ENCODE measurements around the gene PRRG4. TPM values are rescaled to one million over a fixed set of nuclear protein-coding genes. Genes with fewer than 3 reads are reported as not detected.
"Not testable (repeated sequence)": the region's sequence is repeated elsewhere in the genome, so short reads cannot be mapped to it uniquely, and the experiment has no call there.

The PRRG4 gene
- 1.1 and 1.3 TPM in 2 replicates for total RNA-seq

DNA sequence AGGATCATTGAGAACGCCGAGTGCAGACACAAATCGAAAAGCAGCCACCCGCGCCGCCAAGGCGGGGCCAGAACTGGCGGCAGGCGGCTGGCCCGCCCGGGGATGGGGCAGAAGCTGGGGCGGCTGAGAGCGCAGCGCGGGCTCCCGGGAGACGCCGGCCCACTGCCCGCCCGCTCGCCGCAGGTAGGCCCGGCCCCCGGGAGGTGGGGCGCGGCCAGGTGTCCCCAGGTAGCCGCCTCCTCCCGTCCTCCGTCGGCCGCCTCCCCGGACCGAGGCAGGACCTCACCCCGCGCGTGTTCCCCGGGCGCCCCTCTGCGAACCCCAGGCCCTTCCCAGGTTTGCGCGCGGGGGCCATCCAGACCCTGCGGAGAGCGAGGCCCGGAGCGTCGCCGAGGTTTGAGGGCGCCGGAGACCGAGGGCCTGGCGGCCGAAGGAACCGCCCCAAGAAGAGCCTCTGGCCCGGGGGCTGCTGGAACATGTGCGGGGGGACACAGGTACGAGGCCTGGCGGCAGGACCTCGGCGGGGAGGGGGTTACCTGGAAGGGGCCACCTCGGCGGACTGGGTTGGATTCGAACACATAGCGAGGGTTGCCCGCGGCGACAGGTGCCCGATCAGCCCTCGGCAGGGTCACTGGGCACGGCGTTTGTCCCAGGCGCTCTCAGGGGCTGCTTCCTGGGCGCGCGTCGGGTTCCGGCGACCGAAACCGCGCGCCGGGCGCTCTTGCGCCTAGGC is at the start of gene PRRG4:
Gene PRRG4, plus strand, starts transcription at position 248 of the 733 bp plus-strand sequence. CDS start 603 bp downstream, outside the sequence.
- H3K27me3 Mint-ChIP-seq (ENCODE audit: low read depth) = peaks cover 25% of the 10 kb centered on the region

DNA sequence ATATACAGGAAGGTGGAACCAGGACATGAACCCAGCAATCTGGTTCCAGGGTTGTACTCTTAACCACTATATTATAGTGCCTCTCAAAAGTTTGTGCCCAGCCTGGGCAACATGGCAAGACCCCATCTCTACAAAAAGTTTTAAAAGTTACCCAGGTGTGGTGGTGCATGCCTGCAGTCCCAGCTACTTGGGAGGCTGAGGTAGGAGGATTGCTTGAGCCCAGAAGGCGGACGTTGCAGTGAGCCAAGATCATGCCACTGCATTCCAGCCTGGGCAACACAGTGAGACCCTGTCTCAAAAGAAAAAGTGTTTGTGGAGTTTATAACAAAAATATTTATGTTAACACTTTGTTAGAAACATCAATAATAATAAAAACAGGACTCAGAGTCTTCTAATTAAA is 48.9 kb upstream of the PRRG4 start:
- H3K9me3 Mint-ChIP-seq; H3K27ac Mint-ChIP-seq; H3K4me3 Mint-ChIP-seq (ENCODE audit: low read depth); DNase-seq (ENCODE audit: low spot score); H3K27me3 Mint-ChIP-seq (ENCODE audit: low read depth); intact Hi-C loops (cut with micrococcal nuclease); H3K4me1 Mint-ChIP-seq (ENCODE audit: low read depth); H3K36me3 Mint-ChIP-seq (ENCODE audit: low read depth): not testable (repeated sequence)

More for the DNA sequence above, at the start of gene PRRG4:
- DNase-seq (ENCODE audit: low spot score) = peak; percentile 56
- peak within 1 kb of the TSS; percentile 87 for H3K27ac Mint-ChIP-seq
- H3K36me3 Mint-ChIP-seq (ENCODE audit: low read depth) = no peaks in the 10 kb centered on the region
- peak within 1 kb of the TSS; percentile 90 for H3K4me3 Mint-ChIP-seq (ENCODE audit: low read depth)
- H3K4me1 Mint-ChIP-seq (ENCODE audit: low read depth) = peaks cover 13% of the 10 kb centered on the region
- intact Hi-C loops (cut with micrococcal nuclease) = loop anchor here (1.0 to 5.0 kb wide), 4 partner anchors 8 to 892 kb away; partner anchors contain the start of gene QSER1
- H3K9me3 Mint-ChIP-seq = no peaks in the 10 kb centered on the region

DNA sequence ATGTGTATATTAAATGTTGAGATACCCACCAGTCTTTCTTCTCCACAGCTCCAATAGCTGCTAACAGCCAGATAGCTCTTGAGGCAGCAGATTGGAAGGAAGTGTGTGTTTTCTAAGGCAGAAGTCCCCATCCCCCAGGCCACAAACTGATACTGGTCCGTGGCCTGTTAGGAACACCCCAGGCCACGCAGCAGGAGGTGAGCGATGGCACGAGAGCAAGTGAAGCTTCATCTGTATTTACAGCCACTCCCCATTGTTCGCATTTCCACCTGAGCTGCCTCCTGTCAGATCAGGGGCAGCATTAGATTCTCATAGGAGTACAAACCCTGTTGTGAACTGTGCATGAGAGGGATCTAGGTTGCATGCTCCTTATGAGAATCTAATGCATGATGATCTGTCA is 48.0 kb upstream of the PRRG4 start:
- no peaks in the 10 kb centered on the region for H3K36me3 Mint-ChIP-seq (ENCODE audit: low read depth)
- intact Hi-C loops (cut with micrococcal nuclease) = no loop called here
- no peak overlapping the region for H3K27ac Mint-ChIP-seq
- H3K27me3 Mint-ChIP-seq (ENCODE audit: low read depth) = peaks cover 7% of the 10 kb centered on the region
- no peaks in the 10 kb centered on the region for H3K4me1 Mint-ChIP-seq (ENCODE audit: low read depth)
- no peak overlapping the region for H3K4me3 Mint-ChIP-seq (ENCODE audit: low read depth)
- no peaks in the 10 kb centered on the region for H3K9me3 Mint-ChIP-seq
- DNase-seq (ENCODE audit: low spot score) = no peak

GRCh38 chr11:32785262-32785661 is 44.5 kb upstream of the PRRG4 start:
- intact Hi-C loops (cut with micrococcal nuclease) = no loop called here
- H3K4me3 Mint-ChIP-seq (ENCODE audit: low read depth) = no peak overlapping the region
- DNase-seq (ENCODE audit: low spot score) = no peak
- no peaks in the 10 kb centered on the region for H3K4me1 Mint-ChIP-seq (ENCODE audit: low read depth)
- no peaks in the 10 kb centered on the region for H3K9me3 Mint-ChIP-seq
- H3K27ac Mint-ChIP-seq = no peak overlapping the region
- H3K36me3 Mint-ChIP-seq (ENCODE audit: low read depth) = no peaks in the 10 kb centered on the region
- H3K27me3 Mint-ChIP-seq (ENCODE audit: low read depth) = peaks cover 25% of the 10 kb centered on the region

- Mint-ChIP-seq H3K4me3 (ENCODE audit: low read depth) (no peak overlapping the region), H3K27ac (no peak overlapping the region), H3K4me1 (ENCODE audit: low read depth) (no peaks in the 10 kb centered on the region), H3K36me3 (ENCODE audit: low read depth) (no peaks in the 10 kb centered on the region), H3K27me3 (ENCODE audit: low read depth) (peaks cover 24% of the 10 kb centered on the region), H3K9me3 (no peaks in the 10 kb centered on the region)
- no peak for DNase-seq (ENCODE audit: low spot score)
- intact Hi-C loops (cut with micrococcal nuclease) = no loop called here
Measured at GRCh38 chr11:32786811-32787210, 42.9 kb upstream of the PRRG4 start.

DNA sequence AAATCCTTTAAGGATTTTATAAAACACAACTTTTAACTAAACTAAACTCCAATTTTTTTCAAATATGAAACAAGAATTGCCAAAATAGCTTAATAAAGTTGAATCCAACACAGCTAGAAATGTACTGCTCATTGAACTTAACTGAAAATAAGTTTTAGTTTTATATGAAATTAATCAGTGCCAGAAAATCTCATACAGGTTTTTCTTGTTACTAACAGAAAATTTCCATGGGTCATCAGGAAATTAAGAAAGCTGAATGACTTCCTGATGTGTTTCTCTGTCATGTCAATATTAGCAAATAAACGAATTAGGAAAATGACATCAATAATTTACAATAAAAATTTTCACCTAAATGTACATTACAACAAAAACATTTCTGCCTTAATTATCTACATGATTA is 38.8 kb upstream of the PRRG4 start:
- Mint-ChIP-seq H3K36me3 (ENCODE audit: low read depth) (no peaks in the 10 kb centered on the region), H3K27ac (no peak overlapping the region), H3K27me3 (ENCODE audit: low read depth) (peaks cover 29% of the 10 kb centered on the region), H3K9me3 (no peaks in the 10 kb centered on the region), H3K4me3 (ENCODE audit: low read depth) (no peak overlapping the region), H3K4me1 (ENCODE audit: low read depth) (peaks cover 3% of the 10 kb centered on the region)
- no peak for DNase-seq (ENCODE audit: low spot score)
- intact Hi-C loops (cut with micrococcal nuclease) = loop anchor here (5.0 to 10.0 kb wide), 2 partner anchors 76 to 354 kb away; partner anchors contain the start of gene WT1

GRCh38 chr11:32792111-32792947 is 37.4 kb upstream of the PRRG4 start:
- H3K4me1 Mint-ChIP-seq (ENCODE audit: low read depth) = peaks cover 3% of the 10 kb centered on the region
- H3K9me3 Mint-ChIP-seq = no peaks in the 10 kb centered on the region
- no peaks in the 10 kb centered on the region for H3K36me3 Mint-ChIP-seq (ENCODE audit: low read depth)
- peaks cover 30% of the 10 kb centered on the region for H3K27me3 Mint-ChIP-seq (ENCODE audit: low read depth)
- no peak overlapping the region for H3K27ac Mint-ChIP-seq
- no peak for DNase-seq (ENCODE audit: low spot score)
- H3K4me3 Mint-ChIP-seq (ENCODE audit: low read depth) = no peak overlapping the region
- intact Hi-C loops (cut with micrococcal nuclease) = loop anchor here (5.0 to 10.0 kb wide), 2 partner anchors 78 to 355 kb away; partner anchors contain the start of gene WT1

DNA sequence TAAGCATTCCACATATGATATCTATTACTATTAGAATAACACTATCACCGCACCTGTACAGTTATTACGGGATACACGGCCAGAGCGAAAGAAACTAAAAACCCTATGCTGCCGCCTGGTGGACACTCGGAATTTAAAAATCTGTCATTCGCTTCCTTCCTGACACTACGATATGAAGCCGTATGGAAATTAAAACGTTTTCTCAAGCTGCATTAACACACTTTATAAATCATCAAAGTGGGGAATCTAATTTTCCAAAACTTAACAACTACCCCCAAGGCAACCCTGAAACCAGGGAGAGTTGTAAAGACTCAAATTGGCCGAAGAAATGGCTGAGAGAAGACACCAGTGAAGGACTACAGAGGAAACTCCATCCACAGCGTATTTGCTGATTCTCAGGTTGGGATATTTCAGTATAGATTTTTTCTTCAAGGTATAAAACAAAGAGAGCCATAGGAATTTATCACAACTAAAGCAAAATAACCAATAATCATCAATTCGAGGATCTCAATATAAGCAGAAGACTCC is 36.7 kb upstream of the PRRG4 start:
- DNase-seq (ENCODE audit: low spot score) = peak; percentile 49
- Mint-ChIP-seq H3K9me3 (no peaks in the 10 kb centered on the region), H3K27me3 (ENCODE audit: low read depth) (peaks cover 27% of the 10 kb centered on the region), H3K4me3 (ENCODE audit: low read depth) (peak overlapping the region; percentile 13), H3K36me3 (ENCODE audit: low read depth) (no peaks in the 10 kb centered on the region), H3K4me1 (ENCODE audit: low read depth) (peaks cover 3% of the 10 kb centered on the region), H3K27ac (no peak overlapping the region)
- intact Hi-C loops (cut with micrococcal nuclease) = loop anchor here (1.0 to 10.0 kb wide), 3 partner anchors 78 to 470 kb away; partner anchors contain the start of gene WT1

- peaks cover 3% of the 10 kb centered on the region for H3K4me1 Mint-ChIP-seq (ENCODE audit: low read depth)
- H3K36me3 Mint-ChIP-seq (ENCODE audit: low read depth) = no peaks in the 10 kb centered on the region
- no peak for DNase-seq (ENCODE audit: low spot score)
- intact Hi-C loops (cut with micrococcal nuclease) = loop anchor here (5.0 to 10.0 kb wide), 2 partner anchors 80 to 357 kb away; partner anchors contain the start of gene WT1
- no peaks in the 10 kb centered on the region for H3K9me3 Mint-ChIP-seq
- H3K4me3 Mint-ChIP-seq (ENCODE audit: low read depth) = no peak within 1 kb of the TSS
- no peak within 1 kb of the TSS for H3K27ac Mint-ChIP-seq
- peaks cover 19% of the 10 kb centered on the region for H3K27me3 Mint-ChIP-seq (ENCODE audit: low read depth)
Measured at GRCh38 chr11:32794439-32794838, 35.3 kb upstream of the PRRG4 start, which contains the start of gene CCDC73. TSS of gene CCDC73 (minus strand) at chr11:32794662. CDS start at chr11:32760243, 34,419 bp downstream.

DNA sequence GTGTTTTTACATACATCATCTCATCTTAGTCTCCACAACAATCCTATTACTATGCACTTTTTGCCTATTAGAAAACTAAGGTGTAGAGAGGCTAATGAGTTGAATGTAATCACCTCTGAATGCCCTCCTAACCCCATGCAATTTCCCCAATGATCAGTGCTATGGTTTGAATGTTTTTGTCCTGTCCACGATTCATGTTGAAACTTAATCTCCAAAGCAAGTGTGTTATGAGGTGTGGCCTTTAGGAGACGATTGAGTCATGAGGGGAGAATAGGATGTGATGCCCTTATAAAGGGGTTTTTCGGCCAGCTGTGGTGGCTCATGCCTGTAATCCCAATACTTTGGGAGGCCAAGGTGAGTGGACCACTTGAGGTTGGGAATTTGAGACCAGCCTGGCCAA is 33.3 kb upstream of the PRRG4 start:
- Mint-ChIP-seq H3K9me3 (no peaks in the 10 kb centered on the region), H3K4me1 (ENCODE audit: low read depth) (peaks cover 3% of the 10 kb centered on the region), H3K27ac (no peak overlapping the region), H3K27me3 (ENCODE audit: low read depth) (peaks cover 9% of the 10 kb centered on the region), H3K36me3 (ENCODE audit: low read depth) (no peaks in the 10 kb centered on the region), H3K4me3 (ENCODE audit: low read depth) (no peak overlapping the region)
- intact Hi-C loops (cut with micrococcal nuclease) = loop anchor here (10.0 kb wide), 1 partner anchor 82 kb away; no protein-coding TSS in a partner anchor
- no peak for DNase-seq (ENCODE audit: low spot score)

DNA sequence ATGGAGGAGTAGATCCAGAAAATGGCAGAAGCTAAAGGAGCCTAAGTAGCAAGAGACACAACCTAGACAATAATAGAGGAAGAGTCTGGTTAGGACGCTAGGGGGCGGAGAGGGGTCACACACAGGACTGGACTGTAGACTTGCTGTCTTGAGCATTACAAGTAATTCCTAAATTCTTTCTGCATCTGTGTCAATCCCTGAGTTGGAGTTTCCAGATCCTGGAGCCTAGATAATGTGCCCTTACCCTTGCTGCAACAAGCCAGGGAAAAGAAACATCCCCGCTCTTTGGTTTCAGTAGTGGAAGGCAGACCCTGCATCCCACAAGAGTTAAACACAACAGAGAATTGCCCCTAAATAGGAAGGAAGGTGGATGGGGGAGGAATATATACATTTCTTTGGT is 20.4 kb upstream of the PRRG4 start:
- H3K27me3 Mint-ChIP-seq (ENCODE audit: low read depth) = peaks cover 8% of the 10 kb centered on the region
- no peaks in the 10 kb centered on the region for H3K4me1 Mint-ChIP-seq (ENCODE audit: low read depth)
- H3K4me3 Mint-ChIP-seq (ENCODE audit: low read depth) = no peak overlapping the region
- H3K27ac Mint-ChIP-seq = no peak overlapping the region
- intact Hi-C loops (cut with micrococcal nuclease) = loop anchor here (1.0 to 5.0 kb wide), 3 partner anchors 33 to 254 kb away; no protein-coding TSS in a partner anchor
- no peaks in the 10 kb centered on the region for H3K36me3 Mint-ChIP-seq (ENCODE audit: low read depth)
- H3K9me3 Mint-ChIP-seq = no peaks in the 10 kb centered on the region
- peak; percentile 27 for DNase-seq (ENCODE audit: low spot score)

DNA sequence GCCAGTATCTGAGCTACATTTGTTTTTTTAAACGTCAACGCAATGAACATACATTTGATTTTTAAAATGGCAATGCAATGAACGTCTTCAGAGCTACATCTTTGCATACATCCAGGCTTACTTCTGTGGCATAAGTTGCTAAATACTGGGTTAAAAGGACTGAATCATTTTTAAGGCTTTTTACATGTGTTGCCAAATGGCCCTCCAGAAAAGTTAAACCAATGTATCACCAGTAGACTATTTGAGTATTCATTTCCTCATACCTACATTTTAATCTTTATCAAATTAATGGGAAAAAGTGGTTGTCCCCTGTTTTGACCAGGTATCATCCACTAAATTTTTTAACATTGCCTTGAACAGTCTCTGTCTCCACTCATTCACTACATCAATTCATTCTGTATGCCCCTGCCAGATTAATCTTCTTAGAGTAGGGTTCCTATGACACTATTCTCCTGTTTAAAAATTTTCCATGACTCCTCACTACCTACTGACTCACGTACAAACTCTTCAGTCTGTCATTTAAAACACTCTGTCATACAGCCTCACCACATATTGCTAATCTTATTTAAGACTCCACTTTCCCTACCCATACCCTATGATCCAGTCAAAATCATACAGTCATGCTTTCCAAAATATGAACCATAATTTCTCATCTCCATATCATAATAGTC is 12.4 kb upstream of the PRRG4 start:
- Mint-ChIP-seq H3K36me3 (ENCODE audit: low read depth) (no peaks in the 10 kb centered on the region), H3K4me3 (ENCODE audit: low read depth) (no peak overlapping the region), H3K27ac (no peak overlapping the region), H3K27me3 (ENCODE audit: low read depth) (peaks cover 6% of the 10 kb centered on the region), H3K4me1 (ENCODE audit: low read depth) (peaks cover 20% of the 10 kb centered on the region), H3K9me3 (no peaks in the 10 kb centered on the region)
- DNase-seq (ENCODE audit: low spot score) = no peak
- intact Hi-C loops (cut with micrococcal nuclease) = no loop called here

All from activated T-helper 2 cell treated with anti-CD3 and anti-CD28 coated beads, Interferon-gamma antibody, Interleukin-2, Interleukin-4, amounts not matched to agents 10 μg/mL and 5 μg/mL and 100 μg/mL, durations not matched to agents 14 hours and 24 hours and 36 hours (primary cell).